Spleen (tissue), 11 donors: ENCODE results near the gene ITPKA. TPM values are rescaled to one million over a fixed set of nuclear protein-coding genes. Genes with fewer than 3 reads are reported as not detected.

Source experiments
- DNase-seq: peaks from one replicate; pipeline ENCODE4 v3.0.0-alpha.2; 2020
- H3K27ac ChIP-seq, 8 donors: fragments of 200-600 bp; sonication (generic) in 7 of 8; 1 replicate in 4 of 8; 2 replicates in 4 of 8; pipeline versions ENCODE4 v1.5.0 to v1.8.0; 2016 to 2021; ENCODE audit warnings: inconsistent platforms in 4 of 8, mild to moderate bottlenecking in 4 of 8, moderate library complexity in 1 of 8
- H3K27me3 ChIP-seq, 7 donors: fragments of 200-600 bp; sonication (generic) in 6 of 7; replicated peaks in 1 of 7; 1 replicate in 4 of 7; 2 replicates in 3 of 7; pipeline versions ENCODE4 v1.5.0 to v1.8.0; 2016 to 2021; ENCODE audit warnings: inconsistent platforms in 3 of 7, mild to moderate bottlenecking in 1 of 7
- H3K36me3 ChIP-seq, 6 donors: fragments of 200-600 bp; sonication (generic) in 5 of 6; 1 replicate in 4 of 6; 2 replicates in 2 of 6; pipeline versions ENCODE4 v1.5.0 to v1.8.0; 2016 to 2021; ENCODE audit warnings: inconsistent platforms in 2 of 6
- H3K4me1 ChIP-seq, 6 donors: fragments of 200-600 bp; sonication (generic) in 5 of 6; 1 replicate in 3 of 6; 2 replicates in 3 of 6; pipeline versions ENCODE4 v1.5.0 to v1.8.0; 2016 to 2021; ENCODE audit warnings: inconsistent platforms in 3 of 6
- H3K4me3 ChIP-seq, 8 donors: fragments of 200-600 bp; sonication (generic) in 7 of 8; 1 replicate in 4 of 8; 2 replicates in 4 of 8; pipeline versions ENCODE4 v1.5.0 to v1.8.0; 2016 to 2021; ENCODE audit warnings: inconsistent platforms in 4 of 8, mild to moderate bottlenecking in 4 of 8, moderate library complexity in 2 of 8
- H3K9me3 ChIP-seq, 8 donors: fragments of 200-600 bp; sonication (generic) in 7 of 8; 1 replicate in 4 of 8; 2 replicates in 4 of 8; pipeline versions ENCODE4 v1.5.0 to v1.8.0; 2016 to 2021; ENCODE audit warnings: inconsistent platforms in 4 of 8
- POLR2A ChIP-seq, 3 donors: fragments of 450-650 bp; IDR thresholded peaks; one replicate each; pipeline ENCODE4 v1.5.1; 2017; ENCODE audit warnings: antibody characterized with exemption in 3 of 3, mild to moderate bottlenecking in 1 of 3
- POLR2AphosphoS5 ChIP-seq, 3 donors: sonication (generic); formaldehyde crosslinking; IDR thresholded peaks; one replicate each; pipeline ENCODE4 v1.5.1; 2017; ENCODE audit warnings: antibody characterized with exemption in 3 of 3
- WGBS, 5 donors: extraction: QIAGEN DNeasy Blood & Tissue Kit in 3 of 5; methylation state at CpG; one replicate each; pipeline versions ENCODE4 v1.1.5 to v1.1.7; 2013 to 2018; 5-methylcytosine and 5-hydroxymethylcytosine counted together
- intact Hi-C: fragments of 100-400 bp; cut with DNase I; formaldehyde crosslinking; loops from one replicate; pipeline ENCODE4 v1.15.0; 2023; ENCODE audit warnings: low total_unique reads
- polyA plus RNA-seq, 3 donors: library from polyadenylated mRNA; stranded (reverse); fragments of 200-250 nt; gene quantifications; one replicate each; pipeline ENCODE4 v1.2.1, GENCODE V29; 2013
- total RNA-seq, 7 donors: library from RNA; depleted of rRNA in 3 of 7; stranded (reverse); fragments of >200 nt in 3 of 7; fragmentation: NEBNext Ultra II Directional in 4 of 7; extraction: Animal tissue kit (Norgen Biotek cat#: 25700) in 4 of 7; gene quantifications; one replicate each; pipeline versions ENCODE4 v1.1.0 to v1.2.1, GENCODE V29; 2016 to 2021
- TF ChIP-seq, protein P1 (sequence below), 11 experiments: fragments of 200-600 bp in 7 of 11; fragments of 450-650 bp in 4 of 11; sonication (generic) in 4 of 11; IDR thresholded peaks in 8 of 11; conservative IDR thresholded peaks in 3 of 11; 1 replicate in 7 of 11; 2 replicates in 4 of 11; pipeline versions ENCODE4 v1.4.0 to v1.8.0; 2016 to 2021; ENCODE audit warnings: antibody characterized with exemption in 11 of 11, inconsistent platforms in 4 of 11, mild to moderate bottlenecking in 1 of 11
- donor health status: healthy with polysubstance abuse.
- donor health status: DM: no; HTN: no; CAD: no; lungs with moderate emphysema.
- donor health status: DM: no; HTN: no; CAD: no.
- donor health status: Bipolar disorder and iron deficiency.
- donor health status: healthy.
- donor health status: DM: no; HTN: no; CAD: no.
- donor health status: DM: yes; HTN: yes; CAD: no.

ITPKA gene
- total and polyA plus RNA-seq, 10 donors: 0.09 to 0.51 (median 0.19) TPM; not detected in 4

DNA sequence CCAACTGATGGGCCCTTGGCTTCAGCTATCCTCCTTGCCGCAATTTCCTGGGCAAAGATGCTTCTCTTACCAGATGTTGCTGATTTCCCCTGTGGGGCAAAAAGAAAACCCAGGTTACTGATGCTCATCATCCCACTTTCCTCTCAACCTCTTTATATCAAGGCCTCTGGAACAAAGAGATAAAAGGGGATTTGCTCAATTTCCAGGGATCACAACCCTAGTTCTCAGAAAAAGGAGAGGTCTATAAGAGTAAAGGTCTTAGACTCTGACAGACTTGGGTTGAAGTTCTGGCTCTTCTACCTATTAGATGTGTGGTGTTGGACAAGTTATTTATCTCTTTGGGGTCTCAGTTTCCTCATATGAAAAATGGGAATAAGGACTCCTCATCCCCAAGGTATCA, 41.9 kb downstream of the ITPKA start:
- 80 to 100% (median 87%) methylated on average over 1 of the region's 1 CpG for WGBS, 5 donors
- H3K27ac ChIP-seq: no peak overlapping the region
- H3K9me3 ChIP-seq: no peaks in the 10 kb centered on the region
- H3K4me3 ChIP-seq: no peak overlapping the region
- DNase-seq: no peak
- TF ChIP-seq, protein P1, sequence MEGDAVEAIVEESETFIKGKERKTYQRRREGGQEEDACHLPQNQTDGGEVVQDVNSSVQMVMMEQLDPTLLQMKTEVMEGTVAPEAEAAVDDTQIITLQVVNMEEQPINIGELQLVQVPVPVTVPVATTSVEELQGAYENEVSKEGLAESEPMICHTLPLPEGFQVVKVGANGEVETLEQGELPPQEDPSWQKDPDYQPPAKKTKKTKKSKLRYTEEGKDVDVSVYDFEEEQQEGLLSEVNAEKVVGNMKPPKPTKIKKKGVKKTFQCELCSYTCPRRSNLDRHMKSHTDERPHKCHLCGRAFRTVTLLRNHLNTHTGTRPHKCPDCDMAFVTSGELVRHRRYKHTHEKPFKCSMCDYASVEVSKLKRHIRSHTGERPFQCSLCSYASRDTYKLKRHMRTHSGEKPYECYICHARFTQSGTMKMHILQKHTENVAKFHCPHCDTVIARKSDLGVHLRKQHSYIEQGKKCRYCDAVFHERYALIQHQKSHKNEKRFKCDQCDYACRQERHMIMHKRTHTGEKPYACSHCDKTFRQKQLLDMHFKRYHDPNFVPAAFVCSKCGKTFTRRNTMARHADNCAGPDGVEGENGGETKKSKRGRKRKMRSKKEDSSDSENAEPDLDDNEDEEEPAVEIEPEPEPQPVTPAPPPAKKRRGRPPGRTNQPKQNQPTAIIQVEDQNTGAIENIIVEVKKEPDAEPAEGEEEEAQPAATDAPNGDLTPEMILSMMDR (IDR thresholded peaks at IDR 0.05 in 8 of 11, conservative IDR thresholded peaks at IDR 0.05 in 3 of 11): no peak
- no peak for TF ChIP-seq POLR2A (IDR thresholded peaks at IDR 0.05)
- H3K27me3 ChIP-seq: no peaks in the 10 kb centered on the region
- H3K4me1 ChIP-seq: peaks cover 0 to 8% (median 6%) of the 10 kb centered on the region in 6 donors
- intact Hi-C loops: no loop called here
- peaks cover 0 to 64% (median 39%) of the 10 kb centered on the region in 6 donors for H3K36me3 ChIP-seq

DNA sequence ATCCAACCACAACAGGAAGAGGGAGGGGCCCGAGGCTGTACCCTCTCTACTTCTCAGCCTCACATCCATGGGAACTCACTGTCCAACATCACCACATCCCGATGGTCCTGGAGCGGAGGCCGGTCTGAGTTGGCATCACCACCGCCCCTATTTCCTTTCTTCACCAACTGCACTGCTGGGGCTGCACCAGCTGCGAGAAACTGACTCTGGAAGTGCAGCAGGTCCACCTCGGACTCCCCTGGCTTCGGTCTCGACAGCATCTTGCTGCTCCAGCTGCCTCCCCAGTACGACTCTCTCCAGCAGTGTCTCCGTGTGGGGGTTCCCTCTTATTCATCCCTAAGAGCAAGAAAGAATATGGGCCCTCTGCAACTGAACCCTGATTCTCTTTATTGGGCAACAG, 43.2 kb downstream of the ITPKA start:
- no peak overlapping the region for H3K27ac ChIP-seq
- no peak for DNase-seq
- no peaks in the 10 kb centered on the region for H3K27me3 ChIP-seq
- no peaks in the 10 kb centered on the region for H3K9me3 ChIP-seq
- no peak overlapping the region for H3K4me3 ChIP-seq
- intact Hi-C loops: no loop called here
- peaks cover 0 to 54% (median 38%) of the 10 kb centered on the region in 6 donors for H3K36me3 ChIP-seq
- H3K4me1 ChIP-seq: no peaks in the 10 kb centered on the region
- 87 to 91% (median 89%) methylated on average over 11 of the region's 11 CpGs for WGBS, 5 donors
- TF ChIP-seq POLR2AphosphoS5 (IDR thresholded peaks at IDR 0.05) (no peak), POLR2A (IDR thresholded peaks at IDR 0.05) (no peak)

DNA sequence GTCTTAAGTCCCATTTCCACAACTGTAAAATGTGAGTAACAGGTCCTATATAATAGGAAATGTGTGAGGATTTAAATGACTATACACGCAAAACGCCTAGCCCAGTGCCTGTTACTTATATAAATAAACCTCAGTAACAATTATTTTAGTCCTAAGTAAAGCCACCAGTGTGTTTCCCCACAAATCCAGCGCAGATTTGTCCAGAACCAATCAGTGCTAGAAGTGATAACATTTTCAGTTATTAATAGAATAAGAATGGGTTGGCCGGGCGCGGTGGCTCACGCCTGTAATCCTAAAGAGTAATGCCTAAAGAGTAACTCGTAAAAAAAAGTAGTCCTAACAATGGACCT, 49.8 kb downstream of the ITPKA start:
- intact Hi-C loops: no loop called here
- WGBS, 5 donors: 4 to 10% (median 8%) methylated on average over 8 of the region's 8 CpGs
- peak overlapping the region; percentile 27 to 84 (median 78) for H3K27ac ChIP-seq

DNA sequence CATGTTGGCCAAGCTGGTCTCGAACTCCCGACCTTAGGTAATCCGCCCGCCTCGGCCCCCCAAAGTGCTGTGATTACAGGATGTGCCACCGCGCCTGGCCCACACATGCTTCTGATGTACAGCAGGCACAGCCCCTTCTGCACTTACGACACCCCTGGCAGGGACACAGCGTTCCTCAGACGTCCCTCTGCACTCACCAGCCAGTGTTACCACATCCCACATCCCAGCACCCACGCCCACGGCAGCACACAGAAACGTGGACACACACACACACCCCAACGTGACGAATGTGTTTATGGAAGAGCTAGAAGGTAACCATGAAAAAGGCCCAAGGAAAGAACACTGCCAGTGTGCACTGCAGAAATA, 51.0 kb downstream of the ITPKA start:
- intact Hi-C loops: no loop called here
- TF ChIP-seq POLR2AphosphoS5 (IDR thresholded peaks at IDR 0.05) (no peak), POLR2A (IDR thresholded peaks at IDR 0.05) (no peak)
- TF ChIP-seq, protein P1 (IDR thresholded peaks at IDR 0.05 in 8 of 11, conservative IDR thresholded peaks at IDR 0.05 in 3 of 11): no peak
- no peaks in the 10 kb centered on the region for H3K36me3 ChIP-seq
- peaks cover 6 to 28% (median 13%) of the 10 kb centered on the region in 6 donors for H3K4me1 ChIP-seq
- no peaks in the 10 kb centered on the region for H3K9me3 ChIP-seq
- H3K27me3 ChIP-seq: no peaks in the 10 kb centered on the region
- WGBS, 5 donors: 51 to 72% (median 63%) methylated on average over 15 of the region's 15 CpGs
- DNase-seq: peak; percentile 78
- H3K27ac ChIP-seq: peak overlapping the region in 6 of 8 donors; percentile 76 to 84 (median 79)
- H3K4me3 ChIP-seq: peak overlapping the region; percentile 46 to 93 (median 86)

More for the DNA sequence above, 49.8 kb downstream of the ITPKA start:
- no peaks in the 10 kb centered on the region for H3K9me3 ChIP-seq
- H3K4me3 ChIP-seq: peak overlapping the region; percentile 46 to 93 (median 86)
- no peak for DNase-seq
- H3K27me3 ChIP-seq: no peaks in the 10 kb centered on the region
- peaks cover 6 to 28% (median 13%) of the 10 kb centered on the region in 6 donors for H3K4me1 ChIP-seq
- no peak for TF ChIP-seq POLR2AphosphoS5 (IDR thresholded peaks at IDR 0.05)
- TF ChIP-seq, protein P1 (IDR thresholded peaks at IDR 0.05 in 8 of 11, conservative IDR thresholded peaks at IDR 0.05 in 3 of 11): no peak
- TF ChIP-seq POLR2A (IDR thresholded peaks at IDR 0.05): no peak
- no peaks in the 10 kb centered on the region for H3K36me3 ChIP-seq

DNA sequence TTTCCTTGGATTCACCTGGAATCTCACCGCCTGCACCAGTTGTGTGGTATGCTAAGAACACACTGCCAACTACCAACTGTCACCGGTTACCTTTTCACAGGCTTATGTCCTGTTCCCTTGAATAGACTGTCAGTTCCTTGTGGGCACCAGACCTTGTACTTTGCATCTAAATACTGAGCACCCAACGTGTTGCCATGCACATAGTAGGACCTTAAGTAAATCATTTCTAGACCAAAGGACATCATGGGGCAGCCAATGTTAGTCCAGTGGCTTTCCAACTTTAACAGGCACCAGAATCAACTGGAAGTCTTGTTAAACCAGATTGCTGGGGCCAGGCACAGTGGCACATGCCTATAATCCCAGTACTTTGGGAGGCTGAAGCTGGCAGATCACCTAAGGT, 51.5 kb downstream of the ITPKA start:
- H3K9me3 ChIP-seq: no peaks in the 10 kb centered on the region
- 87 to 91% (median 90%) methylated on average over 3 of the region's 3 CpGs for WGBS, 5 donors
- intact Hi-C loops: no loop called here
- no peak for DNase-seq
- TF ChIP-seq, protein P1 (IDR thresholded peaks at IDR 0.05 in 8 of 11, conservative IDR thresholded peaks at IDR 0.05 in 3 of 11): no peak
- TF ChIP-seq POLR2AphosphoS5 (IDR thresholded peaks at IDR 0.05) (no peak), POLR2A (IDR thresholded peaks at IDR 0.05) (no peak)
- no peaks in the 10 kb centered on the region for H3K36me3 ChIP-seq
- H3K27ac ChIP-seq: no peak overlapping the region
- peaks cover 6 to 28% (median 13%) of the 10 kb centered on the region in 6 donors for H3K4me1 ChIP-seq
- no peak overlapping the region for H3K4me3 ChIP-seq
- no peaks in the 10 kb centered on the region for H3K27me3 ChIP-seq
